Measurements from ENCODE around the gene UTP18. TPM values are rescaled to one million over a fixed set of nuclear protein-coding genes. Genes with fewer than 3 reads are reported as not detected.

The UTP18 gene
- total and polyA plus RNA-seq, 9 of the 15 experiments (the other 6 are each of a cell fraction or from before 2014, with no cell fraction given): 31.1 to 99.2 (median 66.7) TPM

DNA sequence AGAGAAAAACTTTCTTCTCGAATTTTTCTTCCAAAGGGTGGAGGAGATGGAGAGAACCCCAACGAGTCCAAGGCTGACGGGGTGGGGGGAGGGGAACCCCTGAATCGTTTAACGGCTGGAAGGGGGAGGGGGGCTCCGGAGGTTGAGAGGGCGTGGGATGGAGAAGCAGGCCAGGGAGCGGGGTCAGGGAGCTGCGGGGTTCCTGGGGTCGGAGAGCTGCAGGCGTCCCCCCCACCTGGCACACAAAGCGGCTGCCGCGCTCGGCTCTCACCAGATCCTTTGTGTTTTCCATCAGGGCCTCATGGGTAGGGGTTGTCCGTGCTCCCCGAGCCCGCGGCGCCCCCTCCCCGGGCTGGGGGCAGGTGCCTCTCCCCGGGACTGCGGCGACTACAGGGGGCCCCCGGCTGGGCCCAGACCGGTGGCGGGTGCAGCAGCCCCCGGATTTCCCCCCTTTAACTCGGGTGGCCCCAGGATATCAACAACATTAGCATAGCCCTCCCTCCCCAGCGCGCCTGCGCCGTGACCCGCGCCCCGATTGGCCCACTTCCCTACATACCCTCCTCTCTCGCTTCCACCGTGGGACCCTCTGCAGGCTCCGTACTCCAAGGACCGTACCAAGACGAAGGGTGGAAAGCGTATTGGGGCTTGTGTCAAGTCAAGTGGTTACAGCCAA is 646 bp upstream of the UTP18 start, which contains the start of gene MBTD1 (continued):
- TF ChIP-seq DNMT1 (IDR thresholded peaks at IDR 0.05) (0 out of 2 replicates have a peak, but pooled peaks have one; percentile 65), ZKSCAN3 (CRISPR knock-in tag; IDR thresholded peaks at IDR 0.05) (no peak), ZNF224 (CRISPR knock-in tag; IDR thresholded peaks at IDR 0.05) (no peak), EP400 (IDR thresholded peaks at IDR 0.05) (no peak), BCOR (IDR thresholded peaks at IDR 0.05) (no peak), TGIF2 (CRISPR knock-in tag; IDR thresholded peaks at IDR 0.05) (no peak), ARID3B (CRISPR knock-in tag; IDR thresholded peaks at IDR 0.05; ENCODE audit: borderline replicate concordance) (no peak), VEZF1 (CRISPR knock-in tag; IDR thresholded peaks at IDR 0.05) (no peak), RBM25 (IDR thresholded peaks at IDR 0.05; ENCODE audit: low read depth, low read length, severe bottlenecking) (no peak), NBN (IDR thresholded peaks at IDR 0.05; ENCODE audit: low read depth) (no peak), OTX1 (CRISPR knock-in tag; IDR thresholded peaks at IDR 0.05) (no peak), HMGN3 (IDR thresholded peaks at IDR 0.05; ENCODE audit: borderline replicate concordance, extremely low read depth, insufficient read length, low read depth, low read length) (peak; percentile 3)
- TF ChIP-seq, protein P1, sequence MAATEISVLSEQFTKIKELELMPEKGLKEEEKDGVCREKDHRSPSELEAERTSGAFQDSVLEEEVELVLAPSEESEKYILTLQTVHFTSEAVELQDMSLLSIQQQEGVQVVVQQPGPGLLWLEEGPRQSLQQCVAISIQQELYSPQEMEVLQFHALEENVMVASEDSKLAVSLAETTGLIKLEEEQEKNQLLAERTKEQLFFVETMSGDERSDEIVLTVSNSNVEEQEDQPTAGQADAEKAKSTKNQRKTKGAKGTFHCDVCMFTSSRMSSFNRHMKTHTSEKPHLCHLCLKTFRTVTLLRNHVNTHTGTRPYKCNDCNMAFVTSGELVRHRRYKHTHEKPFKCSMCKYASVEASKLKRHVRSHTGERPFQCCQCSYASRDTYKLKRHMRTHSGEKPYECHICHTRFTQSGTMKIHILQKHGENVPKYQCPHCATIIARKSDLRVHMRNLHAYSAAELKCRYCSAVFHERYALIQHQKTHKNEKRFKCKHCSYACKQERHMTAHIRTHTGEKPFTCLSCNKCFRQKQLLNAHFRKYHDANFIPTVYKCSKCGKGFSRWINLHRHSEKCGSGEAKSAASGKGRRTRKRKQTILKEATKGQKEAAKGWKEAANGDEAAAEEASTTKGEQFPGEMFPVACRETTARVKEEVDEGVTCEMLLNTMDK (IDR thresholded peaks at IDR 0.05; ENCODE audit: borderline replicate concordance, insufficient read depth, low read depth, low read length, poor library complexity, severe bottlenecking): no peak
- TF ChIP-seq, protein P2, sequence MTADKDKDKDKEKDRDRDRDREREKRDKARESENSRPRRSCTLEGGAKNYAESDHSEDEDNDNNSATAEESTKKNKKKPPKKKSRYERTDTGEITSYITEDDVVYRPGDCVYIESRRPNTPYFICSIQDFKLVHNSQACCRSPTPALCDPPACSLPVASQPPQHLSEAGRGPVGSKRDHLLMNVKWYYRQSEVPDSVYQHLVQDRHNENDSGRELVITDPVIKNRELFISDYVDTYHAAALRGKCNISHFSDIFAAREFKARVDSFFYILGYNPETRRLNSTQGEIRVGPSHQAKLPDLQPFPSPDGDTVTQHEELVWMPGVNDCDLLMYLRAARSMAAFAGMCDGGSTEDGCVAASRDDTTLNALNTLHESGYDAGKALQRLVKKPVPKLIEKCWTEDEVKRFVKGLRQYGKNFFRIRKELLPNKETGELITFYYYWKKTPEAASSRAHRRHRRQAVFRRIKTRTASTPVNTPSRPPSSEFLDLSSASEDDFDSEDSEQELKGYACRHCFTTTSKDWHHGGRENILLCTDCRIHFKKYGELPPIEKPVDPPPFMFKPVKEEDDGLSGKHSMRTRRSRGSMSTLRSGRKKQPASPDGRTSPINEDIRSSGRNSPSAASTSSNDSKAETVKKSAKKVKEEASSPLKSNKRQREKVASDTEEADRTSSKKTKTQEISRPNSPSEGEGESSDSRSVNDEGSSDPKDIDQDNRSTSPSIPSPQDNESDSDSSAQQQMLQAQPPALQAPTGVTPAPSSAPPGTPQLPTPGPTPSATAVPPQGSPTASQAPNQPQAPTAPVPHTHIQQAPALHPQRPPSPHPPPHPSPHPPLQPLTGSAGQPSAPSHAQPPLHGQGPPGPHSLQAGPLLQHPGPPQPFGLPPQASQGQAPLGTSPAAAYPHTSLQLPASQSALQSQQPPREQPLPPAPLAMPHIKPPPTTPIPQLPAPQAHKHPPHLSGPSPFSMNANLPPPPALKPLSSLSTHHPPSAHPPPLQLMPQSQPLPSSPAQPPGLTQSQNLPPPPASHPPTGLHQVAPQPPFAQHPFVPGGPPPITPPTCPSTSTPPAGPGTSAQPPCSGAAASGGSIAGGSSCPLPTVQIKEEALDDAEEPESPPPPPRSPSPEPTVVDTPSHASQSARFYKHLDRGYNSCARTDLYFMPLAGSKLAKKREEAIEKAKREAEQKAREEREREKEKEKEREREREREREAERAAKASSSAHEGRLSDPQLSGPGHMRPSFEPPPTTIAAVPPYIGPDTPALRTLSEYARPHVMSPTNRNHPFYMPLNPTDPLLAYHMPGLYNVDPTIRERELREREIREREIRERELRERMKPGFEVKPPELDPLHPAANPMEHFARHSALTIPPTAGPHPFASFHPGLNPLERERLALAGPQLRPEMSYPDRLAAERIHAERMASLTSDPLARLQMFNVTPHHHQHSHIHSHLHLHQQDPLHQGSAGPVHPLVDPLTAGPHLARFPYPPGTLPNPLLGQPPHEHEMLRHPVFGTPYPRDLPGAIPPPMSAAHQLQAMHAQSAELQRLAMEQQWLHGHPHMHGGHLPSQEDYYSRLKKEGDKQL (CRISPR knock-in tag; IDR thresholded peaks at IDR 0.05; ENCODE audit: borderline replicate concordance): no peak
